Measurements from ENCODE around the gene NUAK1.

The NUAK1 gene

DNA sequence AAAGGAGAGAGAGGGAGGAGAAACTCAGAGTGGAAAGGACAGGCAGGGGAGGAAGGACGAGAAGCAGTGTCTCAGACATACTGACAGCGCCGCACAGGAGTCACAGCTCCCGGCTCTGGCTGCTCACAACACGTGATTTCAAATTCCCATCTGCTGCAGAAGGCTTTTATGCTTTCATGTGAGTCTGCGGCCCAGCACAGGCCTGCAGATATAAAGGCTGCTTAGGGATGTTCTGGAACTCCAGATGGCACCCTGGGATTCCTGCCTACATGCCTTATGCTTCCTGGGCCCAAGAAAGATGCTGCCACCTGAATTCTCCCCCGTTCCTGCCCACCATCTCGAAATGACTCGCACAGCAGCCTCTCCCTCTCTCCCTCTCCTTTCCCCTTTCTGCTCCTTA is 89.6 kb downstream of the NUAK1 start:
- Histone ChIP-seq H3K36me3 (ENCODE audit: insufficient read depth) (no peaks in the 10 kb centered on the region), H3K27me3 (ENCODE audit: insufficient read depth, low read depth) (no peaks in the 10 kb centered on the region), H3K27ac (no peak overlapping the region), H3K79me2 (ENCODE audit: insufficient read depth, low read depth) (no peaks in the 10 kb centered on the region), H4K20me1 (ENCODE audit: insufficient read depth) (no peaks in the 10 kb centered on the region), H3K4me2 (no peak overlapping the region), H2AFZ (ENCODE audit: low read depth) (no peak overlapping the region), H3K4me1 (ENCODE audit: low read depth, poor library complexity, severe bottlenecking) (no peaks in the 10 kb centered on the region), H3K4me3 (IDR thresholded peaks at IDR 0.05; ENCODE audit: insufficient read depth, low read depth, low read length) (no peak overlapping the region), H3K9ac (no peak overlapping the region)
- TF ChIP-seq, protein P1, sequence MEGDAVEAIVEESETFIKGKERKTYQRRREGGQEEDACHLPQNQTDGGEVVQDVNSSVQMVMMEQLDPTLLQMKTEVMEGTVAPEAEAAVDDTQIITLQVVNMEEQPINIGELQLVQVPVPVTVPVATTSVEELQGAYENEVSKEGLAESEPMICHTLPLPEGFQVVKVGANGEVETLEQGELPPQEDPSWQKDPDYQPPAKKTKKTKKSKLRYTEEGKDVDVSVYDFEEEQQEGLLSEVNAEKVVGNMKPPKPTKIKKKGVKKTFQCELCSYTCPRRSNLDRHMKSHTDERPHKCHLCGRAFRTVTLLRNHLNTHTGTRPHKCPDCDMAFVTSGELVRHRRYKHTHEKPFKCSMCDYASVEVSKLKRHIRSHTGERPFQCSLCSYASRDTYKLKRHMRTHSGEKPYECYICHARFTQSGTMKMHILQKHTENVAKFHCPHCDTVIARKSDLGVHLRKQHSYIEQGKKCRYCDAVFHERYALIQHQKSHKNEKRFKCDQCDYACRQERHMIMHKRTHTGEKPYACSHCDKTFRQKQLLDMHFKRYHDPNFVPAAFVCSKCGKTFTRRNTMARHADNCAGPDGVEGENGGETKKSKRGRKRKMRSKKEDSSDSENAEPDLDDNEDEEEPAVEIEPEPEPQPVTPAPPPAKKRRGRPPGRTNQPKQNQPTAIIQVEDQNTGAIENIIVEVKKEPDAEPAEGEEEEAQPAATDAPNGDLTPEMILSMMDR (conservative IDR thresholded peaks at IDR 0.05; ENCODE audit: low read depth, low read length), result no peak

DNA sequence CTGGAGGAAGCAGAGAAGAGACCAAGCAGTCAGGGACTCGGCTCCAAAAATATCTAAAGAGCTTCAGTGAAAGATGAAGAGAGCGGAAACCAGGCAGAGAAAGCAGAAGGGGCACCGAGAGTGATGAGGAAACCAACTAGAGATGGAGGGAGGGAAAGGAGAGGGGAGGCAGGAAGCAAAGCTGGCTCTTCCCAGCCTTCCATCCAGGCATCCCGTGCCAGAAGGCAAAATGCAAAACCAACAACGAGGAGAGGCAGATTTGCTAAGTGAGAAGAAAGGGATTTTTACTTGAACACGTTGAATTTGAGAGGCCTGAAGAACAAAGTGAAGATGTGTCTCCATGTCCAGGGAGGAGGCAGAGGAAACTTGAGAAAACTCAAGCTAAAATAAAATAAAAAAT is 90.1 kb downstream of the NUAK1 start:
- Histone ChIP-seq H3K4me3 (IDR thresholded peaks at IDR 0.05; ENCODE audit: insufficient read depth, low read depth, low read length) (no peak overlapping the region), H4K20me1 (ENCODE audit: insufficient read depth) (no peaks in the 10 kb centered on the region), H3K4me1 (ENCODE audit: low read depth, poor library complexity, severe bottlenecking) (no peaks in the 10 kb centered on the region), H3K4me2 (no peak overlapping the region), H3K9ac (no peak overlapping the region), H3K36me3 (ENCODE audit: insufficient read depth) (no peaks in the 10 kb centered on the region), H2AFZ (ENCODE audit: low read depth) (no peak overlapping the region), H3K27ac (no peak overlapping the region), H3K27me3 (ENCODE audit: insufficient read depth, low read depth) (no peaks in the 10 kb centered on the region), H3K79me2 (ENCODE audit: insufficient read depth, low read depth) (no peaks in the 10 kb centered on the region)
- TF ChIP-seq, protein P1 (conservative IDR thresholded peaks at IDR 0.05; ENCODE audit: low read depth, low read length), result no peak

DNA sequence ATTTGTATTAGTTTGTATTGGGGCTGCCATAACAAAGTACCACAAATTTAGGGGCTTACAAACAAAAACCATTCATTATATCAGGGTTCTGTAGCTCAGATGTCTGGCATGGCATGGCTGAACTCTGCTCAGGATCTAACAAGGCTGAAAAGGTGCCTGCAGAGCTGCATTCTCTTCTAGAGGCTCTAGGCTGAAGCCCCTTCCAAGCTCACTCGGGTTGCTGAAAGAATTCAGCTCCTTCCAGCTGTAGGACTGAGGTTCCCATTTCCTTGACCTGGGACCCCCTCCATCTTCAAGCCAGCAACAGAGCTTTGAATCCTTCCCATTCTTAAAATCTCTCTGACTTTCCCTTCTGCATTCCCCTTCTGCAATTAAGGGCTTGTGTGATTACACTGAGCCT is 90.7 kb downstream of the NUAK1 start:
- H3K4me1 ChIP-seq (ENCODE audit: low read depth, poor library complexity, severe bottlenecking), result no peaks in the 10 kb centered on the region
- no peak overlapping the region for H2AFZ ChIP-seq (ENCODE audit: low read depth)
- no peak overlapping the region for H3K9ac ChIP-seq
- TF ChIP-seq, protein P1 (conservative IDR thresholded peaks at IDR 0.05; ENCODE audit: low read depth, low read length), result no peak
- no peaks in the 10 kb centered on the region for H3K27me3 ChIP-seq (ENCODE audit: insufficient read depth, low read depth)
- no peaks in the 10 kb centered on the region for H3K36me3 ChIP-seq (ENCODE audit: insufficient read depth)
- no peak overlapping the region for H3K4me2 ChIP-seq
- no peaks in the 10 kb centered on the region for H4K20me1 ChIP-seq (ENCODE audit: insufficient read depth)
- H3K27ac ChIP-seq, result no peak overlapping the region
- H3K4me3 ChIP-seq (IDR thresholded peaks at IDR 0.05; ENCODE audit: insufficient read depth, low read depth, low read length), result no peak overlapping the region
- no peaks in the 10 kb centered on the region for H3K79me2 ChIP-seq (ENCODE audit: insufficient read depth, low read depth)

DNA sequence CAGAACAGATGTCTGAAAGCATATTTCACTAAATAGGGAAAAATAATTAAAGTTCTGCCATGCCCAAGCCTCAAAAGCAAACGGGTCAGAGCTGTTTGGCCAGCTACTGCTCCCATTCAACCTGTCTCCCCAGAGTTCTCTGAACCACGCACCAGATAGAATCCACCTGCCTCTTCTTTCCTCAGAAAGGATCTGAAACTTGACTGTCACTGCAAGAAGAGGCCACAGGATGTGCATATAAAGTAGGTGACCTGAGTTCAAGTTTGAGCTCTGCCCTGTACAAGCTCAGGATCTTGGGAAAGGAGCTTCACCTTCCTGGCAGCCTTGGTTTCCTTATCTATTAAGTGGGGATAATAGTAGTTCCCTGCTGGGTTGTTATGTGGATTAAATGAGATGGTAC is 91.8 kb downstream of the NUAK1 start:
- H3K4me1 ChIP-seq (ENCODE audit: low read depth, poor library complexity, severe bottlenecking), result no peaks in the 10 kb centered on the region
- H3K27ac ChIP-seq, result no peak overlapping the region
- no peaks in the 10 kb centered on the region for H3K27me3 ChIP-seq (ENCODE audit: insufficient read depth, low read depth)
- no peak overlapping the region for H2AFZ ChIP-seq (ENCODE audit: low read depth)
- no peaks in the 10 kb centered on the region for H3K36me3 ChIP-seq (ENCODE audit: insufficient read depth)
- H3K4me3 ChIP-seq (IDR thresholded peaks at IDR 0.05; ENCODE audit: insufficient read depth, low read depth, low read length), result no peak overlapping the region
- H3K79me2 ChIP-seq (ENCODE audit: insufficient read depth, low read depth), result no peaks in the 10 kb centered on the region
- no peak overlapping the region for H3K4me2 ChIP-seq
- TF ChIP-seq, protein P1 (conservative IDR thresholded peaks at IDR 0.05; ENCODE audit: low read depth, low read length), result no peak
- H3K9ac ChIP-seq, result no peak overlapping the region
- H4K20me1 ChIP-seq (ENCODE audit: insufficient read depth), result no peaks in the 10 kb centered on the region

Data from KMS-11 (cell line).